Measurements from ENCODE around the gene NAA16.
"Not testable (repeated sequence)": the region's sequence is repeated elsewhere in the genome, so short reads cannot be mapped to it uniquely, and the experiment has no call there.

Gene NAA16

GRCh38 chr13:41306271-41307145 is 4.6 kb upstream of the NAA16 start:
- DNase-seq: no peak

DNA sequence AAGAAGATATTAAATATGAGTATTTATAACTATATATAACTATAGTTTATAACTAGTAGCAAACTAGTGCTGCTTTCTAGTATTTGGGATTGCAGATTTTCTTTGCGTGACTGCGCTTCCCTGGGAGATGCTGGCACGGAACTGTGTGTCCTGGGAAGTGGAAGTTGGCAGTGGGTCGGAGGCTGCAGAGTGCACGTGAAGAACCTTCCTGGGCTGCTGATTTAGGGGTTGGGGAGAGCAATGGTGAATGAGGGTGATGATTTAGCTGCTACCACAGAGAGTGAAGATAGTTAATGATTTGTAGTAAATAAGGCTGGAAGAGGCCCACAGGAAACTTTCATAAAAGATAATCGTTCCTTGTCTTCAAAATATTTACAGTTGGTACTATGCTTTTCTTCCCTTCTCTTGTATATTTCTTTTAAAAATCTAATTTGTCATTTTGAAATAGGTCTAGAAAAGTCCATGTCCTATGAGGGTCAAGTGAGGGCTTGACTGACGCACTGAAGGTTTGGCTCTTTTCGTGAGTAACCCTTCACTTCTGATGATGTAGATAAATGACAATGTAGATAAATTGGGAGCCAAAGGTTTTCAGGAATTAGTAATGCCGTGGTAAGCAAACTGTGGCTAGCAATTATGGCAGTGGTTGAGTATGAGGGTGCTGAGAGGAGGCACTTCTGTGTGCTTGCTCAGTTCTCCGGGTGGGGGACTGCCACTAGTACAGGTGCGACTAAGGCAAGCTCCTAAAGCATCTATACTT is 3.0 kb upstream of the NAA16 start:
- no peak for DNase-seq

- DNase-seq: peak; percentile 65
These were observed 524 bp downstream of the NAA16 start for GRCh38 chr13:41311406-41312175.

DNA sequence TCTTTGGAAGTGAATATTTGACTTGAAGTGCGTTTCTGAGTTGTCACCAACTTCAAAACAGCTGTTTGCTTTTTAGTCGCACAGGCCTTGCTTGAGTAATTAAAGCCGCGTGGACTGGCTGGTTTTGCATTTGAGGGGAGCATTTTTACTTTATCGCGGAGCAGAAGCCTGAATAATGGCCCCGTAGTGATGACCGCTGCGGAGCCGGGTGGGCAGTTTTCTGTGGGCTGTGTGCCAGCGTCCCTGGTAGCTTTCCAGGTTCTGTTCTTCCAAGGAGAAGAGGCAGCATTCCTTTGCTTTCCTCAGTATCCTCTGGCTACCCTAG is 1.1 kb downstream of the NAA16 start:
- peak; percentile 33 for DNase-seq

- DNase-seq: no peak
These were observed 2.0 kb downstream of the NAA16 start for GRCh38 chr13:41313117-41313516.

DNA sequence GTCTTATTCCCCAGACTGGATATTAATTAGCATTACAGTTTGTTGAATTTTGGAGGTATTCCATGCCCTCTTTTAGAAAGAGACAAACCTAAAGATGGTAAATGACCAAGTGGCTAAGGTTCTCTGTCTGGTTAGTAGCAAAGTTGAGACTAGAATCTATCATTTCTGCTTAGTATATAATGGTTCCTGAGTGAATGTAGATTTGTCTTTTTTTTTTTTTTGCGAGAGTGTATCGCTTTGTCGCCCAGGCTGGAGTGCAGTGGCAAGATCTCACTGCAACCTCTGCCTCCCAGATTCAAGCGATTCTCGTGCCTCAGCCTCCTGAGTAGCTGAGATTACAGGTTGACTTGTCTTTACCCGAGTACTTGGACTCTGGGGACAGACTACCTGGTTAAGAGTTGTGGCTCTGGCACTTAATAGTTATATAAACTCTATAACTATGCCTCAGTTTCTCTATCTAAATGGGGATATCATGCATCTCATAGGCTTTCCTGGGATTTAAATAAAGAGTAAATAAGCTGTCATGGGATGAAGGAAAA is 2.7 kb downstream of the NAA16 start:
- DNase-seq: no peak

- DNase-seq: no peak
These were observed 4.5 kb downstream of the NAA16 start for GRCh38 chr13:41315443-41316047.

DNA sequence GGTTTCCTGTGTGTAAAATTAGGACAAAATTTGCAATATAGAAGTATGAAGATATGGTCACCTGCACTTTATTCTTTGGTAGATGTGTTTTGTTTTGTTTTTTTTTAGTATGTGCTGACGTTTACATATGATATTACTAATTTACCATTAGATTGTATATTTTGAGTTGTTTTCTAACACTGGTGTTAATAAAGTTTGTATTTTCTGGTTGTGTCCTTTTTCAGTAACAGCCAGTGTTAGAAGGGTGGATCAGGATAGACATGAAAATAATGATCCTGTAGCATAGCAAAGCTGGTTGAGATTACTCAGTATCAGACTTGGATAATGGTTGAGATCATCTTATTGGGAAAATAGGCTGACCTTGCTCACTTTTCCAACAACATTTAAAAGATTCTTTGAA is 6.2 kb downstream of the NAA16 start:
- DNase-seq: no peak

GRCh38 chr13:41325752-41326151 is 14.7 kb downstream of the NAA16 start:
- no peak for DNase-seq

- no peak for DNase-seq
These were observed 15.6 kb downstream of the NAA16 start for GRCh38 chr13:41326661-41327060.

- no peak for DNase-seq
These were observed 17.1 kb downstream of the NAA16 start for GRCh38 chr13:41327994-41328790.

DNA sequence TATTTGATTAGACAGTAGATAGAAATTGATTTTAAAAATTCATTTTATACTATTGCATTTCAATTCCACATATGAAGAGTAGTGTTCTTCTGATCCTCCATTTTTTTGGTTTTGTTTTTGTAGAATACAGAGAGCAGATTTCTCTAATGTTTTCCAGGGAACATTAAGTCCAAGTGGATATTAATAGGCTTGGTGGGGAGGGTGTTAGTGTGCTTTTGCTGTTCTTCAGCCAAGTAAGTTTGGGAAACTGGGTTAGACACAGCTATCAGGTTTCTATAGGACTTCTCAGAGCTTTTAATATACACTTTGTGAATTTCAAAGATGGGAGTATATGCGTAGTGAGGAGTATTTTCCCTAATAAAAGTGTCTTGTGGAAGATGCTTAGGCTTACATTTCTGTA is 21.8 kb downstream of the NAA16 start:
- DNase-seq: no peak

DNA sequence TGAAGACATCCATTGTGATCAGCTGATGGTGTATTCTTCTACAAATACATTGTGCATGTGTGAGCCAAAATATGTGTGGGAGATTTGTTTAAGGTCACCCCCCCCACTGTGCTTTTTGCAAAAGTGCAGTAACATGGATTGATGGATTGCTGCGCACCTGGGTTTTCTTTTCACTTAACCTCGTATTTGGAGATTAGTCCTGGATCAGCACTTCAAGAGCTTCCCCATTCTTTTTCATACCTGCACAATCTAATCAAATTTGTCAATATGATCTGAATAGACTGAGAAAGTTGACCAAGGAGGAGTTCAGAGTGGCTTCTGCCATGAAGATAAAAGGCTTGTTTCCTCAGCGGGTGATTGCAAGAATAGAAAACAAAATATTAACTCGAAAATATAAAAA is 23.7 kb downstream of the NAA16 start:
- DNase-seq: no peak

GRCh38 chr13:41344358-41344757 is 33.3 kb downstream of the NAA16 start:
- DNase-seq: no peak

DNA sequence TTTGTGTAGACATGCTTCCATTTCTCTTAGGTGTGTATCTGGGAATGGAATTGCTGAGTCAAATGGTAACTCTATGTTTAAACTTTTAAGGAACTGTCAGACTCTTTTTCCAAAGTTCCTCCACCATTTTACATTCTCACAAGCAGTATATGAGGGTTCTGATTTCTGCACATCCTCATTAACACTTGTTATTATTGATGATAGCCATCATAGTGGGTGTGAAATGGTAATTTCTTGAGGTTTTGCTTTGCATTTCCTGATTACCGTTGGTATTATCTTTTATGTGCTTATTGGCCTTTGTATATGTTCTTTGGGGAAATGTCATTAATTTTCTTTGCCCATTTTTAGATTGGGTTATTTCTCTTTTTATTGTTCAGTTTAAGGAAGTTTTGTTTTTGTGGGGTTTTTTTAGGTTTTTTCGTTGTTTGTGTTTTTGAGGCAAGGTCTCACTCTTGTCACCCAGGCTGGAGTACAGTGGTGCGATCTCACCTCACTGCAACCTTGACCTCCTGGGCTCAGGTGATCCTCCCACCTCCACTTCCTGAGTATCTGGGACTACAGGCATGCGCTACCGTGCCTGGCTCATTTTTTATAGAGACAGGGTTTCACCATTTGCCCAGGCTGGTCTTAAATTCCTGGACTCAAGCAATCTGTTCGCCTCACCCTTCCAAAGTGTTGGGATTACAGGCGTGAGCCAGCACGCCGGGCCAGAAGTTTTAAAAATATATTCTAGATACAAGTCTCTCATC is 34.3 kb downstream of the NAA16 start:
- DNase-seq: no peak

DNA sequence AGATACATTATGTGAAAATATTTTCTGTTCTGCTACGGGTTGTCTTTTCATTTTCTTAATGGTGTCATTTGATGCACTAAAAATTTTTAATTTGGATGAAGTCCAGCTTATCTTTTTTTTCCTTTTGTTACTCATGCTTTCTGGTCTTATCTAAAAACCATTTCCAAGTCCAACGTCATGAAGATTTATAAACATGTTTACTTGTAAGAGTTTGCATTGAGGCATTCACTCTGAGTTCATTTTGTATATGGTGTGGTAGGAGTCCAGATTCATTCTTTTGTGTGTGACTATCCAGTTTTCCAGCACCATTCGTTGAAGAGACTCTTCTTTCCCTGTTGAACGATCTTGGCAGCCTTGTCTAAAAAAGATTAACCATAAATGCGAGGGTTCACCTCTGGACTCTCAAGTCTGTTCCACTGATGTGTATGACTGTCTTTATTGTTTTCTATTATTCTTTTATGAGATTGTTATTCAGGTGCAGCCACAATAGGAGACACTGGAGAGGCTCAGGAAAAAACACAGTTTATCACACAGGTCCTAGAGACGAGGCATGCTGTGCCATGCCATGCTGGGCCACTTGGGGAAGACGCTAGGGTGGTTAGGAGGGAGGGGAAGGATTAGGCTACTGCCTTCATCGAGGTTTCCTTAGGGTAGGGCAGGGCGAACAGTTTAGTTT is 35.0 kb downstream of the NAA16 start:
- DNase-seq: no peak

DNA sequence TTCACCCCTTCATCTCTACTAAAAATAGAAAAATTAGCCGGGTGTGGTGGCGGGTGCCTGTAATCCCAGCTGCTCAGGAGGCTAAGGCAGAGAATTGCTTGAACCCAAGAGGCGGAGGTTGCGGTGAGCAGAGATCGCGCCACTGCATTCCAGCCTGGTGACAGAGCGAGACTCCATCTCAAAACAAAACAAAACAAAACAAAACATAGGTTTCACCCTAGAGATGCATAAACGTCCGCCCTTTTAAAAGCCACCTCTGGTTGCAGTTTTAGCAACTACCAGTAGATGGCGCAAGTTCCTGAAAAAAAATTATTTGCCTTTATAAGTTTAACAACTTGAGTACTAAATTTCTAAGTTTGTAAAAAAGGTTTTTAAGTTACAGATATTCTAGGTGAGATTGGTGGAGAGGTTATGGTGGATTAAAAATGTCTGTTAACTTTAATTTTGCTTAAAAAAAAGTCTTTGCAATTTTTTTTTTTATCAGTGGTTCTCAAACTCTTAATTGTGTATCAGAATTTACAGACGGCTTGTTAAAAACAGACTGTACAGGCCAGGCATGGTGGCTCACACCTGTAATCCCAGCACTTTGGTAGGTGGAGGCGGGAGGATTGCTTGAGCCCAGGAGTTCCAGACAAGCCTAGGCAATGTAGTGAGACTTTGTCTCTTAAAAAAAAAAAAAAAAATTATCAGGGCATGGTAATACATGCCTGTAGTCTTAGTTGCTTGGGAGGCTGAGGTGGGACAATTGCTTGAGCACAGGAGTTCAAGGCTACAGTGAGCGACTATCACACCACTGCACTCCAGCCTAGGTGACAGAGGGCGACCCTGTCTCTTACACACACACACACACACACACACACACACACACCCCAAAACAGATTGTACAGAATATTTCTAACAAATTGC is 42.1 kb downstream of the NAA16 start:
- DNase-seq: peak; percentile 14

- DNase-seq: no peak
These were observed 43.3 kb downstream of the NAA16 start for GRCh38 chr13:41354416-41354815.

DNA sequence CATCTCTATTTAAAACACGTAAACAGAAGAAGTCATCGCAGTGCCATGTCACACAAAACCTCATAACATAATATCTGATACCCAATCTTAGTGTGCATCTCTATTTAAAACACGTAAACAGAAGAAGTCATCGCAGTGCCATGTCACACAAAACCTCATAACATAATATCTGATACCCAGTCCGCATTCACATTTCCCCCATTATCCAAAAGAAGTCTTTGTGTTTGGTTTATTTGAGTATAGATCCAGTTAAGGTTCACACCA is 45.2 kb downstream of the NAA16 start:
- not testable (repeated sequence) for DNase-seq

DNA sequence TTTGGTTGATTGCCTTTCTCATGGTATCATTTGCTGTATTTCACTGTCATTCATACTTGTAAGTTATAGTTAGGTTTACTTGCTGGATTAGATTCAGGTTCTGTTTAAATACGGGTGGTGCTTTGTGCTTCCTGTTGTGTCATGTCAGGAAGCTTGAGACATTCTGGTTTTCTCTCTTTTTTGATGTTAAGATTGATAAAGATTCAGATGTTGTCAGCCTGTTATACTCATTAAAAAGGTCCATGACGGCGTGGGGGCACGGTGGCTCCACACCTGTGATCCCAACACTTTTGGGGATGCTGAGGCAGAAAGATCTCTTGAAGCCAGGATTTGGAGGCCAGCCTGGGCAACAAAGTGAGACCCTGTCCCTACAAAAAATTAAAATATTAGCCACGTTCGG is 45.7 kb downstream of the NAA16 start:
- peak; percentile 29 for DNase-seq
